Left lung (tissue), 10 donors: Measurements from ENCODE around the gene AGAP1. TPM values are rescaled to one million over a fixed set of nuclear protein-coding genes. Genes with fewer than 3 reads are reported as not detected.

ENCODE experiments used
- ATAC-seq: fragments of 200-7000 bp; cut with Tn5 transposase; one replicate; pipeline ENCODE4 v1.9.1; 2020; ENCODE audit warnings: moderate library complexity
- DNase-seq, 4 donors: peaks; one replicate each; pipeline ENCODE4 v3.0.0-alpha.2; 2013 to 2020
- H3K27ac ChIP-seq, 2 donors: fragments of 200-600 bp; sonication (generic) in 1 of 2; one replicate each; pipeline versions ENCODE4 v1.5.0 to v1.8.0; 2020 to 2021
- H3K27me3 ChIP-seq, 2 donors: fragments of 200-600 bp; sonication (generic) in 1 of 2; one replicate each; pipeline versions ENCODE4 v1.5.0 to v1.8.0; 2020 to 2021
- H3K36me3 ChIP-seq, 2 donors: fragments of 200-600 bp; sonication (generic) in 1 of 2; one replicate each; pipeline versions ENCODE4 v1.5.0 to v1.8.0; 2020 to 2021
- H3K4me1 ChIP-seq, 2 donors: fragments of 200-600 bp; one replicate each; pipeline ENCODE4 v1.8.0; 2021
- H3K4me3 ChIP-seq, 2 donors: fragments of 200-600 bp; sonication (generic) in 1 of 2; one replicate each; pipeline versions ENCODE4 v1.5.0 to v1.8.0; 2020 to 2021; ENCODE audit warnings: mild to moderate bottlenecking in 1 of 2
- H3K9me3 ChIP-seq, 2 donors: fragments of 200-600 bp; sonication (generic) in 1 of 2; one replicate each; pipeline versions ENCODE4 v1.5.0 to v1.8.0; 2020 to 2021
- intact Hi-C, 2 donors: fragments of 100-400 bp; cut with DNase I; formaldehyde crosslinking; loops; one replicate each; pipeline versions ENCODE4 v1.11.2 to v1.14.2; 2022
- polyA plus RNA-seq, 6 donors: library from polyadenylated mRNA; unstranded; fragments of 120-200 nt; gene quantifications; one replicate each; pipeline ENCODE4 v1.2.1, GENCODE V29; 2013; ENCODE audit not compliant: insufficient read length in 6 of 6
- total RNA-seq, 2 donors: library from RNA; stranded (reverse); fragmentation: NEBNext Ultra II Directional; extraction: Animal tissue kit (Norgen Biotek cat#: 25700); gene quantifications; one replicate each; pipeline ENCODE4 v1.2.1, GENCODE V29; 2021
- TF ChIP-seq, protein P1 (sequence below), 2 donors: fragments of 200-600 bp; sonication (generic) in 1 of 2; IDR thresholded peaks; one replicate each; pipeline versions ENCODE4 v1.5.0 to v1.8.0; 2021; ENCODE audit warnings: antibody characterized with exemption in 2 of 2
- donor health status: DM: no; HTN: yes; CAD: no.
- donor health status: DM: no; HTN: no; CAD: no.

Gene AGAP1
- total and polyA plus RNA-seq, 8 donors = 13.1 to 25.4 (median 22.4) TPM

DNA sequence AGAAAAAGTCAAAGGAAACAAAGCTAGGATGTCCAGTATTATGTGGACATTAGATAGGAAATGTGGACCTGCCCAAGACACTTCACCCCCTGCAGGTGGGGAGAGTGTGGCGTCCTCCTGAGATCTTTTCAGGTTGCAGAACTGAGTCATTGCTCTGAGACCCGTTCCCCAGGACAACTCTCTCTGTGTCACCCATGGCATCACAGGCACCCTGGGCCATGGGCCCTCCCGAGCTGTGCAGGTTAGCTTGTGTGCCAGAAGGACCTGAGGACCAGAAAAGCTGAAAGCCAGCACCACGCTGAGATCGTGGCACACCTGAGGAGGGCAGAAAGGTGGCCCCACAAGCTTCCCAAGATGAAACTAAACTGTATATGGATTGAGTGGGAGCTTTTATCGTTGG lies 229.5 kb downstream of the AGAP1 start:
- intact Hi-C loops = no loop called here
- no peaks in the 10 kb centered on the region for H3K27me3 ChIP-seq
- TF ChIP-seq, protein P1, sequence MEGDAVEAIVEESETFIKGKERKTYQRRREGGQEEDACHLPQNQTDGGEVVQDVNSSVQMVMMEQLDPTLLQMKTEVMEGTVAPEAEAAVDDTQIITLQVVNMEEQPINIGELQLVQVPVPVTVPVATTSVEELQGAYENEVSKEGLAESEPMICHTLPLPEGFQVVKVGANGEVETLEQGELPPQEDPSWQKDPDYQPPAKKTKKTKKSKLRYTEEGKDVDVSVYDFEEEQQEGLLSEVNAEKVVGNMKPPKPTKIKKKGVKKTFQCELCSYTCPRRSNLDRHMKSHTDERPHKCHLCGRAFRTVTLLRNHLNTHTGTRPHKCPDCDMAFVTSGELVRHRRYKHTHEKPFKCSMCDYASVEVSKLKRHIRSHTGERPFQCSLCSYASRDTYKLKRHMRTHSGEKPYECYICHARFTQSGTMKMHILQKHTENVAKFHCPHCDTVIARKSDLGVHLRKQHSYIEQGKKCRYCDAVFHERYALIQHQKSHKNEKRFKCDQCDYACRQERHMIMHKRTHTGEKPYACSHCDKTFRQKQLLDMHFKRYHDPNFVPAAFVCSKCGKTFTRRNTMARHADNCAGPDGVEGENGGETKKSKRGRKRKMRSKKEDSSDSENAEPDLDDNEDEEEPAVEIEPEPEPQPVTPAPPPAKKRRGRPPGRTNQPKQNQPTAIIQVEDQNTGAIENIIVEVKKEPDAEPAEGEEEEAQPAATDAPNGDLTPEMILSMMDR (IDR thresholded peaks at IDR 0.05) = no peak

DNA sequence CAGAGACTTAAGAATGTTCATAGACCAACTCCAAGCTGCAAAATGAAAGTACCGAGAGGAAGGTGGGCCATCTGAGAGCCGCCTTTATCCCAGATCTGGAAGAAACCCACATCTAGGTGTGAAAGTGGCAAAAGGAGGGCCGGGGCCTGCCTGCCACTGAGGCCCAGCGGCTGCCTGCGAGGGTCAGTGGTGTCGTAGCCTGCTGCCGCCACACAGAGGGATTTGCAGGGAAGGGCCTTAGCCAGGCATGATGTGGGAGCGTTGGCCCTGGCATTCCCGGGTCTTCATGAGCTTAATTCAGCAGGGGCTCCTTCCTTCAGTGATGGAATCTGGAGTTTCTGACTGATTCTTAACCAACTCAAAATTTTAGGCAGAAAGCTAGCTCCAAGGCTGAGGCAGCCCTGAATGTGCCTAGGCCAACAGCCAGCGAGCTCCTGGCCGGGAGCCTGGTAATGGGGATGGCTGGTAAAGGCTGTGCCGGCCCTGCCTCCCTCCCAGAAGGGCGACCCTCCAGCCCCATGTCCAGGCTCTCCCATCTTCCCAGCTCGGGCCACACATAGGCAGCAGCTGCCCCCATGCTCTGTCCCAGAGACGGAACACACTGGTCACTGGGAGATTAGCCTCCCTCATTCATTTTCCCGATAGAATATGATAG lies 230.1 kb downstream of the AGAP1 start:
- no peak for ATAC-seq
- intact Hi-C loops = no loop called here
- Histone ChIP-seq H3K36me3 (no peaks in the 10 kb centered on the region), H3K4me3 (no peak overlapping the region), H3K4me1 (peaks cover 3 to 4% of the 10 kb centered on the region in 2 donors), H3K27me3 (no peaks in the 10 kb centered on the region), H3K9me3 (no peaks in the 10 kb centered on the region), H3K27ac (no peak overlapping the region)
- TF ChIP-seq, protein P1 (IDR thresholded peaks at IDR 0.05) = no peak
- no peak for DNase-seq

More for the DNA sequence above, 229.5 kb downstream of the AGAP1 start:
- peaks cover 3 to 4% of the 10 kb centered on the region in 2 donors for H3K4me1 ChIP-seq
- no peaks in the 10 kb centered on the region for H3K9me3 ChIP-seq
- no peak overlapping the region for H3K27ac ChIP-seq
- H3K4me3 ChIP-seq = no peak overlapping the region
- ATAC-seq (no peak), DNase-seq (no peak)
- no peaks in the 10 kb centered on the region for H3K36me3 ChIP-seq

DNA sequence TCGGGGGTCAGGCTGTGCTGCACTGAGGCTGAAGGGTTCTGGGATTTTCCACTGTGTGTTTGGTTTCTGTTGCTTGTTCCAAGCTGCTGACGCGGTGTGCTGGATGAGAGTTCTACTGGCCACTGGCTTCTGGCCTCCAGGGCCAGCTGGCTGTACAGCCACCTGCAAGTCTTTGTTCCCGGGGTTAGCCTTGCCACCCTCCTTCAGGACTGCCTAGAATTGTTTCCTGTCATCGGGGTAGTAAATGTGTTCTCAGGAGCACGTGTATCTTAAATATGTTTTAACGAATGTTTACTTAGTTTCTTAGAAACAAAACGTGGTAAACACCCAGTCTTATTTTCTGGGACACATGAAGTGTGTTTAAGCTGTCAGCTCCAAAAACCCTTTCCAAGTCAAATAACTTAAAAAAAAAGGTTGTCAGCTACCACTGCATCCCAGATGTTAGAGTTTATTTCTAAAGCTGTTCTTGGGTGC lies 231.2 kb downstream of the AGAP1 start:
- intact Hi-C loops = no loop called here

DNA sequence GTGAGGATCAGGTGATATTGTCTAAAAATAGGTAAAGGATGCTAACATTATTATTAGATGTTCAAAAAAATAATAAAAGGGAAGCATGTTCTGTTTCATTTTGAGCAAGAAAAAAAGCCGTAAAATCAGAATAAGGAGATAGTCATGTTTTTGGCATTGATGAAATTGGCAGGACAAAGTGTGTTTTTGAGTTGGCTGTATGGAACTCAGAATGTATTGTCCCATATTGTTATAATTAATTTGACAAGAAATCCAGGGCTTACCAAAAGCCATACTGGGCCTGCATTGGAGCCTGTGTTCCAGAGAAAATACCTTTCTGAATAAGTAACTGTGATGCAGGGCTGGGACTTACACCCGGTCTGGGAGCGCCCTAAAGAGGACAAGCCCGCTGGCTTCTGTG lies 232.0 kb downstream of the AGAP1 start:
- TF ChIP-seq, protein P1 (IDR thresholded peaks at IDR 0.05) = no peak
- Histone ChIP-seq H3K27me3 (no peaks in the 10 kb centered on the region), H3K27ac (no peak overlapping the region), H3K4me3 (no peak overlapping the region), H3K36me3 (no peaks in the 10 kb centered on the region), H3K9me3 (no peaks in the 10 kb centered on the region), H3K4me1 (peaks cover 3 to 4% of the 10 kb centered on the region in 2 donors)
- ATAC-seq (no peak), DNase-seq (no peak)
- intact Hi-C loops = no loop called here

More for the DNA sequence above, 231.2 kb downstream of the AGAP1 start:
- Histone ChIP-seq H3K4me1 (peaks cover 3 to 4% of the 10 kb centered on the region in 2 donors), H3K27me3 (no peaks in the 10 kb centered on the region), H3K9me3 (no peaks in the 10 kb centered on the region), H3K27ac (no peak overlapping the region), H3K36me3 (no peaks in the 10 kb centered on the region), H3K4me3 (no peak overlapping the region)
- TF ChIP-seq, protein P1 (IDR thresholded peaks at IDR 0.05) = no peak
- ATAC-seq (peak; percentile 65), DNase-seq (peak in 2 of 4 donors; percentile 9 to 17)

DNA sequence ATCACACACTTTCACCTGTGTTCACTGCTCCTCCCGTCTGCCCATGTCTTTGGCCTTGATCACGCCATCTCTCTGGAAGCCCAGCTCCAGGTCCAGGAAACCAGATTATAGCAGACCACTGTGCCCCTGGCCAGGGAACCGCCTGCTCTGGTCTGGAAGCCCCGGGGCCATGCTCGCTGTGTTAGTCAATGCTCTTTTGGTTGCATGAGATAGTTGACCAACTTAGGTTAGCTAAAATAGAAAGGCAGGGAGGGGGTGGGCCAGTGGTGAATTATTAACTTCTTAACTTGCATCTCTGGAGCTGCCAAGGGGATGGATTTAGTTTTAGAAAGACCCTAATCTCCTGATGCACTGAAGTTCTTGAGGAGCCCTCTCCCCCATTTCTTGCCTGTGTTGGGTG lies 232.7 kb downstream of the AGAP1 start:
- no peaks in the 10 kb centered on the region for H3K9me3 ChIP-seq
- TF ChIP-seq, protein P1 (IDR thresholded peaks at IDR 0.05) = no peak
- no peaks in the 10 kb centered on the region for H3K27me3 ChIP-seq
- H3K4me1 ChIP-seq = peaks cover 3 to 4% of the 10 kb centered on the region in 2 donors
- no peak overlapping the region for H3K4me3 ChIP-seq
- H3K36me3 ChIP-seq = no peaks in the 10 kb centered on the region
- H3K27ac ChIP-seq = no peak overlapping the region
- DNase-seq = no peak
- intact Hi-C loops = no loop called here
- no peak for ATAC-seq
